OCI-LY1 (cell line): ENCODE measurements around the gene TMEM109.

Experiments
- H2AFZ ChIP-seq: fragments of 200-600 bp; sonication (generic), shearing (Covaris generic); 2 replicates; pipeline ENCODE4 v1.6.0; 2014; ENCODE audit warnings: antibody characterized with exemption, mild to moderate bottlenecking, low read length
- H3F3A ChIP-seq: fragments of 200-600 bp; sonication (generic), shearing (Covaris generic); 2 replicates; pipeline ENCODE4 v1.6.0; 2014; ENCODE audit warnings: mild to moderate bottlenecking, antibody characterized with exemption, low read length, moderate library complexity; ENCODE audit not compliant: insufficient read depth
- H3K27ac ChIP-seq: fragments of 200-600 bp; sonication (generic); 2 replicates; pipeline ENCODE4 v1.5.1; 2014; ENCODE audit warnings: low read length, mixed run types, mild to moderate bottlenecking, low read depth; ENCODE audit not compliant: poor library complexity, severe bottlenecking
- H3K27me3 ChIP-seq: fragments of 200-600 bp; sonication (generic); 2 replicates; pipeline ENCODE4 v1.6.0; 2014; ENCODE audit warnings: antibody characterized with exemption, mild to moderate bottlenecking, low read length, moderate library complexity; ENCODE audit not compliant: insufficient read depth
- H3K36me3 ChIP-seq: fragments of 200-600 bp; sonication (generic); 2 replicates; pipeline ENCODE4 v1.6.1; 2014; ENCODE audit warnings: mild to moderate bottlenecking, antibody characterized with exemption, low read length, moderate library complexity, mixed read lengths; ENCODE audit not compliant: insufficient read depth
- H3K4me1 ChIP-seq: fragments of 200-600 bp; sonication (generic); 2 replicates; pipeline ENCODE4 v1.5.1; 2014; ENCODE audit warnings: mild to moderate bottlenecking, low read length, moderate library complexity; ENCODE audit not compliant: insufficient read depth, severe bottlenecking
- H3K4me2 ChIP-seq: fragments of 200-600 bp; sonication (generic), shearing (Covaris generic); 2 replicates; pipeline ENCODE4 v1.6.1; 2014; ENCODE audit warnings: low read length
- H3K4me3 ChIP-seq: fragments of 200-600 bp; sonication (generic); 2 replicates; pipeline ENCODE4 v1.5.1; 2014; ENCODE audit warnings: low read length, low read depth, mild to moderate bottlenecking, mixed read lengths; ENCODE audit not compliant: poor library complexity, severe bottlenecking
- H3K79me2 ChIP-seq: fragments of 200-600 bp; shearing (Covaris generic); 2 replicates; pipeline ENCODE4 v1.6.1; 2016; ENCODE audit warnings: mixed run types, low read length, mixed read lengths; ENCODE audit not compliant: insufficient read depth
- H3K9ac ChIP-seq: fragments of 200-600 bp; sonication (generic), shearing (Covaris generic); 2 replicates; pipeline ENCODE4 v1.6.1; 2014; ENCODE audit warnings: mild to moderate bottlenecking, low read length, mixed read lengths
- H3K9me2 ChIP-seq: fragments of 200-600 bp; sonication (generic), shearing (Covaris generic); 2 replicates; pipeline ENCODE4 v1.6.1; 2014; ENCODE audit warnings: low read depth, mild to moderate bottlenecking, low read length, mixed read lengths
- H3K9me3 ChIP-seq: fragments of 200-600 bp; shearing (Covaris generic); 2 replicates; pipeline ENCODE4 v1.6.1; 2014; ENCODE audit warnings: low read length, mixed read lengths
- H4K20me1 ChIP-seq: fragments of 200-600 bp; sonication (generic), shearing (Covaris generic); 2 replicates; pipeline ENCODE4 v1.6.0; 2016; ENCODE audit warnings: mild to moderate bottlenecking, low read length; ENCODE audit not compliant: insufficient read depth
- CTCF ChIP-seq: fragments of 200-600 bp; sonication (generic), shearing (Covaris generic); IDR thresholded peaks from 2 replicates; pipeline ENCODE4 v1.5.1; 2017; ENCODE audit warnings: mild to moderate bottlenecking, antibody characterized with exemption, low read length, moderate library complexity, mixed read lengths
- EZH2 ChIP-seq: fragments of 200-600 bp; sonication (generic), shearing (Covaris generic); IDR thresholded peaks from 2 replicates; pipeline ENCODE4 v1.8.0; 2017; ENCODE audit warnings: borderline replicate concordance, mixed run types, mild to moderate bottlenecking, antibody characterized with exemption, low read length, moderate library complexity, mixed read lengths

TMEM109 gene

GRCh38 chr11:60929764-60930163, 15.8 kb downstream of the TMEM109 start:
- H3K79me2 ChIP-seq, result no peaks in the 10 kb centered on the region
- no peak overlapping the region for H3K9ac ChIP-seq
- 0 out of 2 replicates have a peak, but pooled peaks cover 4% of the 10 kb centered on the region for H3K27me3 ChIP-seq
- no peaks in the 10 kb centered on the region for H3K9me3 ChIP-seq
- H3F3A ChIP-seq, result no peaks in the 10 kb centered on the region
- no peak overlapping the region for H3K4me2 ChIP-seq
- H3K4me3 ChIP-seq, result no peak overlapping the region
- no peaks in the 10 kb centered on the region for H4K20me1 ChIP-seq
- H2AFZ ChIP-seq, result no peak overlapping the region
- no peaks in the 10 kb centered on the region for H3K36me3 ChIP-seq
- H3K27ac ChIP-seq, result no peak overlapping the region
- TF ChIP-seq EZH2 (no peak), CTCF (no peak)
- peaks cover 39% of the 10 kb centered on the region for H3K4me1 ChIP-seq
- H3K9me2 ChIP-seq, result no peaks in the 10 kb centered on the region

- Histone ChIP-seq H3K4me1 (peaks cover 36% of the 10 kb centered on the region), H3F3A (no peaks in the 10 kb centered on the region), H4K20me1 (no peaks in the 10 kb centered on the region), H3K27me3 (no peaks in the 10 kb centered on the region), H3K27ac (no peak overlapping the region), H3K9ac (no peak overlapping the region), H3K79me2 (no peaks in the 10 kb centered on the region), H3K4me3 (no peak overlapping the region), H3K4me2 (no peak overlapping the region), H3K9me2 (no peaks in the 10 kb centered on the region), H3K36me3 (no peaks in the 10 kb centered on the region), H2AFZ (no peak overlapping the region), H3K9me3 (no peaks in the 10 kb centered on the region)
- no peak for TF ChIP-seq EZH2
- no peak for TF ChIP-seq CTCF
Observed at GRCh38 chr11:60930394-60930793, 16.4 kb downstream of the TMEM109 start.

DNA sequence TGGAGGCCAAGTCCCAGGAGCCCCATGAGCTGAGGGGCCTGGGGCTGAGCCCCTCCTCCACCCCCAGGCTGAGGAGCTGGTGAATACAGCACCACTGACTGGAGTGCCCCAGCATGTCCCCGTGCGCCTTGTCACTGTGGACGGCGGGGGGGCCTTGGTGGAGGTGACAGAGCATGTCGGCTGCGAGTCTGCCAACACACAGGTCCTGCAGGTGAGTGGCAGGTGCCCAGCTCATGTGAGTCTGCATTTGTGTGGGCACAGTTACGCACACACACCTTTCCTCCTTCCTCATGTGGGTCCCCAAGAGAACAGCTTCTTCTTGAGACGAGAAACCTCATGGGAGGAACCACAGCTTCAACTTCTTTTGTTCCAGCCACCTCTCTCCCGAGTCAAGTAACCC, 18.0 kb downstream of the TMEM109 start:
- peak overlapping the region; percentile 28; the same call in 1 of the 2 replicates for H3K9ac ChIP-seq
- peaks cover 36% of the 10 kb centered on the region for H3K4me1 ChIP-seq
- H3K9me3 ChIP-seq, result no peaks in the 10 kb centered on the region
- no peak for TF ChIP-seq EZH2
- no peak for TF ChIP-seq CTCF
- H3K9me2 ChIP-seq, result no peaks in the 10 kb centered on the region
- H3K27ac ChIP-seq, result peak overlapping the region; percentile 76
- H3F3A ChIP-seq, result no peaks in the 10 kb centered on the region
- no peaks in the 10 kb centered on the region for H4K20me1 ChIP-seq
- H3K36me3 ChIP-seq, result no peaks in the 10 kb centered on the region
- no peaks in the 10 kb centered on the region for H3K79me2 ChIP-seq
- no peak overlapping the region for H2AFZ ChIP-seq
- H3K4me2 ChIP-seq, result peak overlapping the region; percentile 57
- H3K27me3 ChIP-seq, result no peaks in the 10 kb centered on the region
- peak overlapping the region; percentile 28 for H3K4me3 ChIP-seq
